Astrocyte of the cerebellum (primary cell): ENCODE measurements around the gene TMPRSS6.
A peak's percentile ranks its signal among the peaks of the same experiment; 100 is the strongest.

Experiments
- DNase-seq: peaks from one replicate; pipeline ENCODE4 v3.0.0-alpha.2; 2011; ENCODE audit warnings: low read depth
- H3K4me3 ChIP-seq: 2 replicates; pipeline ENCODE4 v1.5.1; 2011; ENCODE audit warnings: mild to moderate bottlenecking, low read depth, low read length, moderate library complexity
- in situ Hi-C: cut with HindIII; loops from 2 replicates; pipeline ENCODE4 v1.10.0; 2017; ENCODE audit warnings: low sequenced_read_pairs
- TF ChIP-seq, protein P1 (sequence below): IDR thresholded peaks from 2 replicates; pipeline ENCODE4 v1.5.1; 2012; ENCODE audit warnings: low read length, low read depth, moderate library complexity, mild to moderate bottlenecking; ENCODE audit errors: missing control alignments

TMPRSS6 gene

DNA sequence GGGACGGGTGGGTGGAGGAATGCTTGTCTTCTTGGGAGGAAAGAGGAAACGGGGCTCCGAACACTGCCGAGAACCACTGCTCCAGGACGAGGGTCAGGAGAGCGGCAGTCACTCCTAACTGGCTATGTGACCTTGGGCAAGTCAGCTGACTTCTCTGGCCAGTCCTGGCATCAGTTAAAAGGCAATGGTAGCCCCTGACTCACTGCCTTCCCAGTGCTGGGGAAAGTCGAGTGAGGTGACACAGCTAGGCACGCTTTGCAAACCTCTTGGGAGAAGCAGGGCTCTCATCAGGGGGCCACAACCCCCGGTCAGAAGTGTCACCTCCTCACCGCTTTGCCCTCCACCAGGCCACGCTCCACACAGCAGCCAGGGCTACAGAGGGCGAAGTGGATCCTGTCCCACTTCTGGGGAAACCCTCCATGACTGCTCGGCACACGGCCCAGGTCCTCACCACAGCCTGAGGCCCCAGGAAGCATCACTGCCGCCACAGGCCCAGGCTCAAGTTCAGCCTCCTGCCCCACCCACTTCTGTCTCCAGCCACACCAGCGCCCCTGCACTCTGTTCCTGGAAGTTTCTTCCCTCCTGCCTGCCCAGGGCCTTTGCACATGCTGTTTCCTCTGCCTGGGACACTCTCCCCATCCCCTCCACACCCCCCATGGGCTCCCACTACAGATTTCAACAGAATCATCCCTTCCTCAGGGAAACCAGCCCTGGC lies 23.9 kb upstream of the TMPRSS6 start:
- in situ Hi-C loops: no loop called here
- no peak overlapping the region for H3K4me3 ChIP-seq
- DNase-seq: no peak
- TF ChIP-seq, protein P1, sequence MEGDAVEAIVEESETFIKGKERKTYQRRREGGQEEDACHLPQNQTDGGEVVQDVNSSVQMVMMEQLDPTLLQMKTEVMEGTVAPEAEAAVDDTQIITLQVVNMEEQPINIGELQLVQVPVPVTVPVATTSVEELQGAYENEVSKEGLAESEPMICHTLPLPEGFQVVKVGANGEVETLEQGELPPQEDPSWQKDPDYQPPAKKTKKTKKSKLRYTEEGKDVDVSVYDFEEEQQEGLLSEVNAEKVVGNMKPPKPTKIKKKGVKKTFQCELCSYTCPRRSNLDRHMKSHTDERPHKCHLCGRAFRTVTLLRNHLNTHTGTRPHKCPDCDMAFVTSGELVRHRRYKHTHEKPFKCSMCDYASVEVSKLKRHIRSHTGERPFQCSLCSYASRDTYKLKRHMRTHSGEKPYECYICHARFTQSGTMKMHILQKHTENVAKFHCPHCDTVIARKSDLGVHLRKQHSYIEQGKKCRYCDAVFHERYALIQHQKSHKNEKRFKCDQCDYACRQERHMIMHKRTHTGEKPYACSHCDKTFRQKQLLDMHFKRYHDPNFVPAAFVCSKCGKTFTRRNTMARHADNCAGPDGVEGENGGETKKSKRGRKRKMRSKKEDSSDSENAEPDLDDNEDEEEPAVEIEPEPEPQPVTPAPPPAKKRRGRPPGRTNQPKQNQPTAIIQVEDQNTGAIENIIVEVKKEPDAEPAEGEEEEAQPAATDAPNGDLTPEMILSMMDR: no peak

DNA sequence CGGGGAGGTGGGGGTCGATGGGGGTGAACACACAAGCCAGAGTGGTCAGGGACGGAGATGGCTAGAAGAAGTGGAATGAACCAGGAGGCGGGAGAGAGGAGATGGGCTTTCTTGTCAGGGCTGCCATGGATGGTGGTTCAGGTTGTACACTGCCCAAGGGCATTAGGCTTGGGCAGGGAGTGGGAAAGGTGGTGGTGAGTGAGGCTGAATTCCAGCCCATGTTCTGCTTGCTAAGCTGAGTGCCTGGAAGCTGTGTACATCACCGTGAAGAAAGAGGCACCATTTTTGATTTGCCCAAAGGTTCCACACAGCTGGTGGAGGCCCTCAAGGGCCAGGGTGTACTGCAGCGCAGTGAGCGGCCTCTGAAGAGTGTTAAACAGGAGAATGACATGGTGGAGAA lies 23.3 kb upstream of the TMPRSS6 start:
- TF ChIP-seq, protein P1: no peak
- DNase-seq: no peak
- H3K4me3 ChIP-seq: no peak overlapping the region
- in situ Hi-C loops: no loop called here

DNA sequence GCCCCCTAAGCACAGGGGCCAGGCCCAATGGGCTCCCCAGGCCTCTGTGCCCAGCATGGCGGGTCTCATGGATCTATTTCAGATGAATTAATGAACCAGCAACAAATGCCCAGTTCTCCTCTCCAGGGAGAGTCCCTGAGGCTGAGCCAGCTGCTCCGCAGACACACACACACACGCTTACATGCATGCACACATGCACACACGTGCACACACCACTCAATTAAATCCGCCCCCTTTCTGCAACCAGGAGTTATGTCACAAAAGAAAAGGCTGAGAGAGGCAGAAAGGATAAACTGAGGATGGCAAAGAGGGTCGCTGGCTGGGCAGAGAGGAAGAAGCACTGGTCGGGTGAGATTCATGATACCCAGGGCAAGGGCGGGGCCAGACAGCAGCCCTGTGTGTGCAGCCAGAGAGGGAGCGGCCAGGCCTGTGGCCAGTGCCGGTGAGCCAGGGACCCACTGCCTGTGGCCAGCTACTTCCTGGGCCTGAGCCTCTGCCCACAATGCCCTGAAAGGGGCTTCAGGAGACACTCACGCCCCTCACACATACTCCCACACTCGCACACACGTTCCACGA lies 20.4 kb upstream of the TMPRSS6 start:
- no peak for DNase-seq
- TF ChIP-seq, protein P1: no peak
- in situ Hi-C loops: no loop called here
- no peak overlapping the region for H3K4me3 ChIP-seq

DNA sequence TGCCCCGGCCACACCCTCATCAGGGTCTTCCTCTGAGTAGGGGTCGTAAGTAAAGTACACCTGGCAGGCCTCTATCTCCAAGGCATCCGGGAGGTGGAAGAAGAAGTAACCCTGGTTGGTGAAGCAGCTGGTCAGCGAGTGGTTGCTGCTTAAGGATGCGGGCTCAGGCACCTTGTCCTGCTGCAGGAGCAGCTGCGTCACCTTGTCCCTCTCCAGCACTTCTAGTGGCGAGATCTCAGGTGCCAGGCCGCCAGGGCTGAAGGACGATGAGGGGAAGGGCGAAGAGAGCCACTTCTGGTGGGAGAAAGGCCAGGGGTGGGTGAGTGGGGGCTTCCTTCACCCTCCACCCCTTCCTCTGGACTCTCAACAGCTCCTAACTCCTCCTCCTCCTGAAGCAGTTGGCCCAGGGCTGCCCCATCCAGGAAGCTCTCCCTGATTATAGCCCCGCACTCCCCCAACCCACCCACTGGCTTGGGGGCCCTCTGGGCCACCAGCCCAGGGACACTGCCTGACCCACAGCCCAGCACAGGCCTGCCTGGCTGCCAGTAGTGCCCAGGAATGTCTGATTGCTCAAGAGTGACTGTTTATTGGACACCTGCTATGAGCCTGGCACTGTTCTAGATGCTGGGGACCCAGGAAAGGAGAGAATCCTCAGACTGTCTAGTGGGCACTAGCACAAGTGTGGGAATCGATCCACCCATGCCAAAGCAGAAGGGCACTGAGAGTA lies 19.2 kb upstream of the TMPRSS6 start:
- H3K4me3 ChIP-seq: no peak overlapping the region
- in situ Hi-C loops: no loop called here
- TF ChIP-seq, protein P1: no peak
- DNase-seq: no peak

DNA sequence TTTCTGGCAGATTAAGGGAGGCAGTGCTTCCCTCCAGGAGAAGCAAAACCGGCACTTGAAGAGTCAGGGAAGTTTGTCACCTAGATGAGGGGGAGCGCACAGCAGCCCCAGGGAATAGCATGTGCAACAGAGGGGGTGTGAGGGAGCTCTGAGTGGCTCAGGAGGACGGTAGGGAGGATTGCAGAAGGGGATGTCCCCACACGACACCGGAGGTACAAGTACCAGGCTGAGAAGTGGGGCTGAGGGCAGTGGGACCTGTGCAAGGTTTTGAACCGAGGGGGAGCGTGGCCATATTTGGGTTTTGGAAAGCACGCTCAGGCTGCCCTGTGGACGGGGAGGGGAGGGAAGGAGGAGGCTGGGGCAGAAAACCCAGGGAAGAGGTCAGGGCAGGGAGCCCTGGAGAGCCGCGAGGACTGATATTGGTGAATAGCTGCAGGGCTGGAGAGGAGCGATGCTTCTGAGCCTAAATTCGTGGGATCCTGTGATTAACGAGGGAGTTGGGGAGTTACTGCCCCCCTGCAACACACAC lies 17.9 kb upstream of the TMPRSS6 start:
- DNase-seq: no peak
- H3K4me3 ChIP-seq: no peak overlapping the region
- TF ChIP-seq, protein P1: no peak
- in situ Hi-C loops: no loop called here

DNA sequence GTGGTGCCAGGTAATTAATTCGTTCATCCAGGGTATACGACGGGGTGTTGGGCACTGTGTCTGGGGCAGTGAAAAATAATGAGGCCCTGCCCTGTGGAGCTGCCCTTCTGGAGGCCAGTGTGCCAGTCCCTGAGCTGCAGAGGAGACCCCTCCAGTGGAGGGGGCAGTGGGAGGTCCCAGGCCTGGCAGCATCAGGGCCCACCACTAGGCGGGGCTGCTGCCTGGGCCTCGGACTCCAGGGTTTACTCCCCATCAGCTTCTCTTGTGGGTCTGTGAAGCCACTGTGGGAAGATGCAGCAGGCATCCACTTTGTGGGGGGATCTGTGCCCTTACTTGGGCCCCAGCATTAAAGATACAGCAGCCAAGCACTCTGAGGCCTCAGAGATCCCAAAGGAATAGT lies 17.4 kb upstream of the TMPRSS6 start:
- in situ Hi-C loops: no loop called here
- no peak for DNase-seq
- no peak overlapping the region for H3K4me3 ChIP-seq
- TF ChIP-seq, protein P1: peak; percentile 36
